Neural progenitor cell (in vitro differentiated cells): ENCODE data around the gene GTF3C1. TPM values are rescaled to one million over a fixed set of nuclear protein-coding genes. Genes with fewer than 3 reads are reported as not detected.

ENCODE experiments used
- DNase-seq: peaks from one replicate; pipeline ENCODE4 v3.0.0-alpha.2; 2016; ENCODE audit warnings: low spot score
- H2AFZ ChIP-seq: fragments of 200-600 bp; sonication (generic); replicated peaks from 2 replicates; pipeline ENCODE4 v1.6.1; 2016; ENCODE audit warnings: antibody characterized with exemption
- H3F3A ChIP-seq: fragments of 200-600 bp; sonication (generic); 2 replicates; pipeline ENCODE4 v1.6.1; 2016; ENCODE audit warnings: antibody characterized with exemption, low read depth
- H3K27ac ChIP-seq: fragments of 200-600 bp; sonication (generic); 2 replicates; pipeline ENCODE4 v1.5.1; 2016; ENCODE audit warnings: mild to moderate bottlenecking
- H3K27me3 ChIP-seq: fragments of 200-600 bp; sonication (generic); 2 replicates; pipeline ENCODE4 v1.6.1; 2016; ENCODE audit warnings: mild to moderate bottlenecking, moderate library complexity
- H3K36me3 ChIP-seq: fragments of 200-600 bp; sonication (generic); 2 replicates; pipeline ENCODE4 v1.5.1; 2016
- H3K4me1 ChIP-seq: fragments of 200-600 bp; sonication (generic); 2 replicates; pipeline ENCODE4 v1.6.1; 2016; ENCODE audit warnings: mixed run types
- H3K4me2 ChIP-seq: fragments of 200-600 bp; sonication (generic); 2 replicates; pipeline ENCODE4 v1.6.1; 2016
- H3K4me3 ChIP-seq: fragments of 200-600 bp; sonication (generic); 2 replicates; pipeline ENCODE4 v1.5.1; 2016
- H3K79me2 ChIP-seq: fragments of 200-600 bp; sonication (generic); 2 replicates; pipeline ENCODE4 v1.6.1; 2016; ENCODE audit warnings: low read depth
- H3K9ac ChIP-seq: fragments of 200-600 bp; sonication (generic); 2 replicates; pipeline ENCODE4 v1.6.1; 2016
- H3K9me3 ChIP-seq: fragments of 200-600 bp; sonication (generic); 2 replicates; pipeline ENCODE4 v1.5.1; 2016; ENCODE audit warnings: low read depth
- H4K20me1 ChIP-seq: fragments of 200-600 bp; sonication (generic); 2 replicates; pipeline ENCODE4 v1.6.1; 2016; ENCODE audit warnings: low read depth
- H3K27ac Mint-ChIP-seq: 3 replicates; pipeline ENCODE4 v1.8.0; 2021; ENCODE audit warnings: mixed read lengths
- H3K27me3 Mint-ChIP-seq: 2 replicates; pipeline ENCODE4 v1.8.0; 2022; ENCODE audit warnings: low read depth, mild to moderate bottlenecking, inconsistent platforms, moderate library complexity, mixed read lengths; ENCODE audit not compliant: insufficient read depth
- H3K36me3 Mint-ChIP-seq: 3 replicates; pipeline ENCODE4 v1.8.0; 2021; ENCODE audit warnings: mixed read lengths
- H3K4me1 Mint-ChIP-seq: 3 replicates; pipeline ENCODE4 v1.8.0; 2021; ENCODE audit warnings: mixed read lengths
- H3K4me3 Mint-ChIP-seq: 3 replicates; pipeline ENCODE4 v1.8.0; 2021; ENCODE audit warnings: mild to moderate bottlenecking, moderate library complexity, mixed read lengths
- H3K9me3 Mint-ChIP-seq: 3 replicates; pipeline ENCODE4 v1.8.0; 2020; ENCODE audit warnings: mixed read lengths
- CTCF ChIP-seq: fragments of 200-600 bp; sonication (generic); IDR thresholded peaks from 2 replicates; pipeline ENCODE4 v1.5.1; 2017; ENCODE audit warnings: antibody characterized with exemption, mild to moderate bottlenecking
- EZH2 ChIP-seq: fragments of 200-600 bp; sonication (generic); IDR thresholded peaks from 2 replicates; pipeline ENCODE4 v1.6.1; 2017; ENCODE audit warnings: antibody characterized with exemption, mild to moderate bottlenecking, moderate library complexity
- EZH2phosphoT487 ChIP-seq: fragments of 200-600 bp; sonication (generic); IDR thresholded peaks from 2 replicates; pipeline ENCODE4 v1.6.1; 2017; ENCODE audit warnings: antibody characterized with exemption
- total RNA-seq: library from RNA; depleted of rRNA; stranded (reverse); fragments of >200 nt; gene quantifications from 2 replicates; pipeline ENCODE4 v1.2.3, GENCODE V29; 2015; ENCODE audit warnings: low replicate concordance

Gene GTF3C1
- total RNA-seq, 1 donor from 2014 or later = 60.9 TPM

GRCh38 chr16:27482397-27483087, 67.2 kb downstream of the GTF3C1 start:
- Histone ChIP-seq H4K20me1 (no peaks in the 10 kb centered on the region), H3K79me2 (no peaks in the 10 kb centered on the region), H3F3A (no peaks in the 10 kb centered on the region), H2AFZ (no peak overlapping the region), H3K9me3 (no peaks in the 10 kb centered on the region), H3K27me3 (no peaks in the 10 kb centered on the region), H3K9ac (no peak overlapping the region), H3K4me2 (no peak overlapping the region), H3K36me3 (no peaks in the 10 kb centered on the region), H3K4me1 (no peaks in the 10 kb centered on the region), H3K4me3 (no peak overlapping the region), H3K27ac (no peak overlapping the region)
- no peaks in the 10 kb centered on the region for H3K4me1 Mint-ChIP-seq
- H3K36me3 Mint-ChIP-seq = peaks cover 50% of the 10 kb centered on the region
- H3K4me3 Mint-ChIP-seq = no peak overlapping the region
- no peak overlapping the region for H3K27ac Mint-ChIP-seq
- TF ChIP-seq EZH2 = no peak
- TF ChIP-seq CTCF = no peak
- TF ChIP-seq EZH2phosphoT487 = no peak
- DNase-seq = no peak
- no peaks in the 10 kb centered on the region for H3K9me3 Mint-ChIP-seq
- H3K27me3 Mint-ChIP-seq = no peaks in the 10 kb centered on the region

- Mint-ChIP-seq H3K36me3 (peaks cover 48% of the 10 kb centered on the region), H3K9me3 (no peaks in the 10 kb centered on the region), H3K4me1 (no peaks in the 10 kb centered on the region), H3K4me3 (no peak overlapping the region), H3K27me3 (no peaks in the 10 kb centered on the region), H3K27ac (no peak overlapping the region)
- no peaks in the 10 kb centered on the region for H3F3A ChIP-seq
- H3K36me3 ChIP-seq = no peaks in the 10 kb centered on the region
- no peaks in the 10 kb centered on the region for H3K4me1 ChIP-seq
- H3K27me3 ChIP-seq = no peaks in the 10 kb centered on the region
- no peak overlapping the region for H3K4me3 ChIP-seq
- no peaks in the 10 kb centered on the region for H4K20me1 ChIP-seq
- no peak for DNase-seq
- no peaks in the 10 kb centered on the region for H3K9me3 ChIP-seq
- no peak overlapping the region for H3K27ac ChIP-seq
- H3K9ac ChIP-seq = no peak overlapping the region
- H3K79me2 ChIP-seq = no peaks in the 10 kb centered on the region
- H3K4me2 ChIP-seq = no peak overlapping the region
- no peak for TF ChIP-seq EZH2phosphoT487
- no peak for TF ChIP-seq EZH2
- TF ChIP-seq CTCF = no peak
- H2AFZ ChIP-seq = no peak overlapping the region
Observed at GRCh38 chr16:27481282-27481934, 68.3 kb downstream of the GTF3C1 start.

- H3K27me3 Mint-ChIP-seq = no peaks in the 10 kb centered on the region
Observed at GRCh38 chr16:27480761-27481160, 69.0 kb downstream of the GTF3C1 start.

More at GRCh38 chr16:27480761-27481160, 69.0 kb downstream of the GTF3C1 start:
- Histone ChIP-seq H3K9me3 (no peaks in the 10 kb centered on the region), H3K9ac (no peak overlapping the region), H3K4me3 (no peak overlapping the region), H3K4me2 (no peak overlapping the region), H3F3A (no peaks in the 10 kb centered on the region), H3K36me3 (no peaks in the 10 kb centered on the region), H2AFZ (no peak overlapping the region), H3K27ac (no peak overlapping the region), H3K27me3 (no peaks in the 10 kb centered on the region), H4K20me1 (no peaks in the 10 kb centered on the region), H3K79me2 (no peaks in the 10 kb centered on the region), H3K4me1 (no peaks in the 10 kb centered on the region)
- no peaks in the 10 kb centered on the region for H3K4me1 Mint-ChIP-seq
- no peak for TF ChIP-seq CTCF
- TF ChIP-seq EZH2phosphoT487 = no peak
- TF ChIP-seq EZH2 = no peak
- no peaks in the 10 kb centered on the region for H3K9me3 Mint-ChIP-seq
- H3K4me3 Mint-ChIP-seq = no peak overlapping the region
- peaks cover 49% of the 10 kb centered on the region for H3K36me3 Mint-ChIP-seq
- no peak for DNase-seq
- no peak overlapping the region for H3K27ac Mint-ChIP-seq
